ENCODE measurements around the gene DUSP7. TPM values are rescaled to one million over a fixed set of nuclear protein-coding genes. Genes with fewer than 3 reads are reported as not detected.

DUSP7 gene
- total RNA-seq, 1 experiment from 2014 or later, result 20.1 TPM

- no peaks in the 10 kb centered on the region for H3K9me3 ChIP-seq (ENCODE audit: low read depth, low read length, poor library complexity, severe bottlenecking)
Measured at GRCh38 chr3:52072020-52072419, 15.6 kb upstream of the DUSP7 start.

GRCh38 chr3:52070724-52071621 is 14.6 kb upstream of the DUSP7 start:
- H3K4me1 ChIP-seq (ENCODE audit: insufficient read depth, low read length, poor library complexity, severe bottlenecking), result no peaks in the 10 kb centered on the region
- H3K27ac ChIP-seq (ENCODE audit: low read depth, low read length, poor library complexity, severe bottlenecking), result no peak overlapping the region
- CTCF ChIA-PET, result no interaction called here
- H3K9me3 ChIP-seq (ENCODE audit: low read depth, low read length, poor library complexity, severe bottlenecking), result no peaks in the 10 kb centered on the region
- no peak overlapping the region for H3K4me3 ChIP-seq (ENCODE audit: low read depth, low read length, poor library complexity, severe bottlenecking)
- no peaks in the 10 kb centered on the region for H3K27me3 ChIP-seq (replicated peaks; ENCODE audit: insufficient read depth, low read depth, low read length, poor library complexity)
- intact Hi-C loops (cut with micrococcal nuclease; ENCODE audit: unreplicated experiment), result no loop called here
- TF ChIP-seq, protein P1, sequence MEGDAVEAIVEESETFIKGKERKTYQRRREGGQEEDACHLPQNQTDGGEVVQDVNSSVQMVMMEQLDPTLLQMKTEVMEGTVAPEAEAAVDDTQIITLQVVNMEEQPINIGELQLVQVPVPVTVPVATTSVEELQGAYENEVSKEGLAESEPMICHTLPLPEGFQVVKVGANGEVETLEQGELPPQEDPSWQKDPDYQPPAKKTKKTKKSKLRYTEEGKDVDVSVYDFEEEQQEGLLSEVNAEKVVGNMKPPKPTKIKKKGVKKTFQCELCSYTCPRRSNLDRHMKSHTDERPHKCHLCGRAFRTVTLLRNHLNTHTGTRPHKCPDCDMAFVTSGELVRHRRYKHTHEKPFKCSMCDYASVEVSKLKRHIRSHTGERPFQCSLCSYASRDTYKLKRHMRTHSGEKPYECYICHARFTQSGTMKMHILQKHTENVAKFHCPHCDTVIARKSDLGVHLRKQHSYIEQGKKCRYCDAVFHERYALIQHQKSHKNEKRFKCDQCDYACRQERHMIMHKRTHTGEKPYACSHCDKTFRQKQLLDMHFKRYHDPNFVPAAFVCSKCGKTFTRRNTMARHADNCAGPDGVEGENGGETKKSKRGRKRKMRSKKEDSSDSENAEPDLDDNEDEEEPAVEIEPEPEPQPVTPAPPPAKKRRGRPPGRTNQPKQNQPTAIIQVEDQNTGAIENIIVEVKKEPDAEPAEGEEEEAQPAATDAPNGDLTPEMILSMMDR (conservative IDR thresholded peaks at IDR 0.05; ENCODE audit: low read depth, low read length), result no peak
- no peak for TF ChIP-seq EZH2 (IDR thresholded peaks at IDR 0.05; ENCODE audit: borderline replicate concordance, low read depth, low read length, poor library complexity, severe bottlenecking)
- H3K36me3 ChIP-seq (ENCODE audit: insufficient read depth, low read length, poor library complexity, severe bottlenecking), result no peaks in the 10 kb centered on the region
- BruUV-seq (replicated peaks), result no TSS peak
- no peak for DNase-seq (ENCODE audit: low spot score)
- POLR2A ChIA-PET (ENCODE audit: low non-redundant PET), result no interaction called here

More at GRCh38 chr3:52072020-52072419, 15.6 kb upstream of the DUSP7 start:
- TF ChIP-seq EZH2 (IDR thresholded peaks at IDR 0.05; ENCODE audit: borderline replicate concordance, low read depth, low read length, poor library complexity, severe bottlenecking), result no peak
- TF ChIP-seq, protein P1 (conservative IDR thresholded peaks at IDR 0.05; ENCODE audit: low read depth, low read length), result no peak
- BruUV-seq (replicated peaks), result no TSS peak
- ChIA-PET POLR2A (ENCODE audit: low non-redundant PET) (no interaction called here), CTCF (interaction anchor here (0.6 kb wide), 1 partner anchor 591 kb away, joined by 4 read pairs; no protein-coding TSS in a partner anchor)
- Histone ChIP-seq H3K27ac (ENCODE audit: low read depth, low read length, poor library complexity, severe bottlenecking) (no peak overlapping the region), H3K36me3 (ENCODE audit: insufficient read depth, low read length, poor library complexity, severe bottlenecking) (no peaks in the 10 kb centered on the region), H3K4me3 (ENCODE audit: low read depth, low read length, poor library complexity, severe bottlenecking) (no peak overlapping the region), H3K27me3 (replicated peaks; ENCODE audit: insufficient read depth, low read depth, low read length, poor library complexity) (no peaks in the 10 kb centered on the region), H3K4me1 (ENCODE audit: insufficient read depth, low read length, poor library complexity, severe bottlenecking) (no peaks in the 10 kb centered on the region)
- no peak for DNase-seq (ENCODE audit: low spot score)
- intact Hi-C loops (cut with micrococcal nuclease; ENCODE audit: unreplicated experiment), result no loop called here

GRCh38 chr3:52069855-52070254 is 13.5 kb upstream of the DUSP7 start:
- DNase-seq (ENCODE audit: low spot score), result no peak
- no peak overlapping the region for H3K27ac ChIP-seq (ENCODE audit: low read depth, low read length, poor library complexity, severe bottlenecking)
- H3K9me3 ChIP-seq (ENCODE audit: low read depth, low read length, poor library complexity, severe bottlenecking), result no peaks in the 10 kb centered on the region
- intact Hi-C loops (cut with micrococcal nuclease; ENCODE audit: unreplicated experiment), result no loop called here
- ChIA-PET POLR2A (ENCODE audit: low non-redundant PET) (no interaction called here), CTCF (no interaction called here)
- H3K4me3 ChIP-seq (ENCODE audit: low read depth, low read length, poor library complexity, severe bottlenecking), result no peak overlapping the region
- H3K4me1 ChIP-seq (ENCODE audit: insufficient read depth, low read length, poor library complexity, severe bottlenecking), result no peaks in the 10 kb centered on the region
- BruUV-seq (replicated peaks), result no TSS peak
- no peaks in the 10 kb centered on the region for H3K36me3 ChIP-seq (ENCODE audit: insufficient read depth, low read length, poor library complexity, severe bottlenecking)
- TF ChIP-seq EZH2 (IDR thresholded peaks at IDR 0.05; ENCODE audit: borderline replicate concordance, low read depth, low read length, poor library complexity, severe bottlenecking), result no peak
- TF ChIP-seq, protein P1 (conservative IDR thresholded peaks at IDR 0.05; ENCODE audit: low read depth, low read length), result no peak
- H3K27me3 ChIP-seq (replicated peaks; ENCODE audit: insufficient read depth, low read depth, low read length, poor library complexity), result no peaks in the 10 kb centered on the region

All from A673 (cell line).